Sigmoid colon (tissue), 7 donors: ENCODE data around the gene RPF1. TPM values are rescaled to one million over a fixed set of nuclear protein-coding genes. Genes with fewer than 3 reads are reported as not detected.
"Not testable (repeated sequence)": the region's sequence is repeated elsewhere in the genome, so short reads cannot be mapped to it uniquely, and the experiment has no call there.

ENCODE experiments used
- DNase-seq: peaks from one replicate; pipeline ENCODE4 v3.0.0-alpha.2; 2019
- H3K27ac ChIP-seq, 4 donors: fragments of 200-600 bp; sonication (generic); one replicate each; pipeline ENCODE4 v1.5.1; 2016 to 2019; ENCODE audit warnings: mild to moderate bottlenecking in 1 of 4
- H3K27me3 ChIP-seq, 3 donors: fragments of 200-600 bp; sonication (generic); one replicate each; pipeline ENCODE4 v1.5.1; 2019; ENCODE audit warnings: mild to moderate bottlenecking in 1 of 3
- H3K36me3 ChIP-seq, 4 donors: fragments of 200-600 bp; sonication (generic); one replicate each; pipeline ENCODE4 v1.5.1; 2016 to 2019
- H3K4me1 ChIP-seq, 4 donors: fragments of 200-600 bp; sonication (generic); one replicate each; pipeline ENCODE4 v1.5.1; 2017 to 2019
- H3K4me3 ChIP-seq, 4 donors: fragments of 200-600 bp; sonication (generic); one replicate each; pipeline ENCODE4 v1.5.1; 2017 to 2019; ENCODE audit warnings: mild to moderate bottlenecking in 2 of 4, moderate library complexity in 1 of 4
- H3K9me3 ChIP-seq, 4 donors: fragments of 200-600 bp in 3 of 4; sonication (generic) in 3 of 4; one replicate each; pipeline versions ENCODE4 v1.5.1 to v1.6.1; 2013 to 2019
- EP300 ChIP-seq, 4 donors: sonication (generic); formaldehyde crosslinking; IDR thresholded peaks; one replicate each; pipeline ENCODE4 v1.6.1; 2017; ENCODE audit warnings: antibody characterized with exemption in 4 of 4
- POLR2A ChIP-seq, 2 donors: fragments of 450-650 bp; IDR thresholded peaks; one replicate each; pipeline ENCODE4 v1.6.1; 2016; ENCODE audit warnings: antibody characterized with exemption in 2 of 2, mild to moderate bottlenecking in 2 of 2, moderate library complexity in 2 of 2
- POLR2AphosphoS5 ChIP-seq, 4 donors: sonication (generic); formaldehyde crosslinking; IDR thresholded peaks; one replicate each; pipeline ENCODE4 v1.6.1; 2017; ENCODE audit warnings: antibody characterized with exemption in 4 of 4
- WGBS, 2 donors: extraction: QIAGEN DNeasy Blood & Tissue Kit; methylation state at CpG; one replicate each; pipeline ENCODE4 v1.1.7; 2013; 5-methylcytosine and 5-hydroxymethylcytosine counted together
- intact Hi-C: fragments of 100-400 bp; cut with DNase I; formaldehyde crosslinking; loops from one replicate; pipeline ENCODE4 v1.15.1; 2023
- polyA plus RNA-seq, 3 donors: library from polyadenylated mRNA; stranded (reverse); fragments of 200-250 nt; gene quantifications; one replicate each; pipeline ENCODE4 v1.2.3, GENCODE V29; 2013
- total RNA-seq, 4 donors: library from RNA; depleted of rRNA; stranded (reverse); fragments of >200 nt; gene quantifications; one replicate each; pipeline ENCODE4 v1.1.0, GENCODE V29; 2016
- TF ChIP-seq, protein P1 (sequence below), 4 experiments: fragments of 450-650 bp in 3 of 4; fragments of 200-600 bp in 1 of 4; IDR thresholded peaks; one replicate each; pipeline ENCODE4 v1.5.1; 2016 to 2019; ENCODE audit warnings: antibody characterized with exemption in 4 of 4, mild to moderate bottlenecking in 3 of 4, moderate library complexity in 2 of 4
- donor health status: healthy with polysubstance abuse.
- donor health status: Bipolar disorder and iron deficiency.
- donor health status: healthy.

Gene RPF1
- total and polyA plus RNA-seq, 7 donors = 30.7 to 66.5 (median 42.1) TPM

DNA sequence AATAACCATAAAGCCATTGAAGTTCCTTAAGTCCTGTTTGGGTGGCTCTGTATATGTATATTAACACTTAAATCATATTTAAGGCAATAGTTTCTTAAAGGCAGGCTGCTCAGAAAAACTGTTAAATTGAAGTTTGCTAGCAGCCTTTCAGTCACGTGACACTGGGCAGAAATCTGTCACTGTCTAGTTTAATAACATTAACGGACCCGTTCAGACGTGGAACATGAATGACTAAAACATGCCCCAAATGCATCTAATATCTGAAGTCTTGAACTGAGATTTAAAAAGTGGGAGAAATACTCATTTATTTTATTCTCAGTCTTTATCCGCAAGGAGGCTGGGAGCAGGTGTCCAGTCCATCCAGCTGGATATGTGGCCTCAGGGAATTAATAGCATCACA lies 23.9 kb downstream of the RPF1 start:
- TF ChIP-seq EP300 (IDR thresholded peaks at IDR 0.05) (no peak), POLR2AphosphoS5 (IDR thresholded peaks at IDR 0.05) (no peak), POLR2A (IDR thresholded peaks at IDR 0.05) (no peak)
- DNase-seq = no peak
- H3K36me3 ChIP-seq = peaks cover 0 to 39% (median 2%) of the 10 kb centered on the region in 4 donors
- H3K4me1 ChIP-seq = peaks cover 0 to 77% (median 51%) of the 10 kb centered on the region in 4 donors
- no peak overlapping the region for H3K4me3 ChIP-seq
- intact Hi-C loops = no loop called here
- WGBS, 2 donors = 70 to 71% methylated on average over 5 of the region's 5 CpGs
- no peak overlapping the region for H3K27ac ChIP-seq
- no peaks in the 10 kb centered on the region for H3K27me3 ChIP-seq
- H3K9me3 ChIP-seq = no peaks in the 10 kb centered on the region

DNA sequence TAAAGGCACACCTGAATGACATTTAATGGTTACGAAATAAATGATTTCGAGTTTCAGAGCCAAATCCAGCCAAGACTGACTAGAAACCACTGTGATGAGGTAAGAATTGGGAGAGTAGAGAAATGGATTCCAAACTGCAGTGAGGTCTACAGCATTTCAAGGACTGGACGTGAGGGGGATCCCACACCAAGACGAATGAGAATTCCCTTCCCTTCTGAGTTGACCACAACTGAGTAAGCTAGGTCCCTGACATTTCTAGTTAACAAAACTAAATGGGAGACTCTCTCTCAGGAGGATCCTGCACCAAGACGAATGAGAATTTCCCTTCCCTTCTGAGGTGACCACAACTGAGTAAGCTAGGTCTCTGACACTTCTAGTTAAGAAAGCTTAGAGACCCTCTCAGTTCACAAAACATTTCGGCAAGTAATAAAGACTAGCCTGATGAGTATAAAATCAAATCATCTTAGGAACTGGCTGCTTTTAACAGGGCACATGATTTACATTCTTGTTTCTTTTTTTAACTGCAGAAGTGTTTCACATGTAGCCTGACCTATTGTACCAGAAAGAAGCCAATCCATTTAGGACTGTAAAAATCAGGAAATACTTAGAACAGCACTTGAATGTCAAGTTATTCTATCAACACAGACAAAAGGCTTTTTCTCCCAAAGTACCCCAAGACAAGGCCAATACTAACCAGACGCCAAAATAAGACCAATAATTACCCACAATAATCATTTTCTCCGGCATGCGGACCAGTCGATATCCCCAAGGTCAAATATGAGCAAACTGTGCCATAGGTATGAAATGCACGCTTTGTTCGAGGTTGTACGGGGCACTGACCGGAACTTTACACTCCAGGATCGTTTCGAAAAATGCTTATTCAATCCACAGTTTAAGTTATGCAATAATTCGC lies 25.8 kb downstream of the RPF1 start:
- Histone ChIP-seq H3K27me3 (no peaks in the 10 kb centered on the region), H3K4me3 (peak overlapping the region; percentile 71 to 79 (median 78)), H3K27ac (peak overlapping the region; percentile 92 to 97 (median 96)), H3K36me3 (peaks cover 0 to 20% (median 0%) of the 10 kb centered on the region in 4 donors), H3K9me3 (no peaks in the 10 kb centered on the region), H3K4me1 (peaks cover 0 to 63% (median 41%) of the 10 kb centered on the region in 4 donors)
- no peak for TF ChIP-seq POLR2A (IDR thresholded peaks at IDR 0.05)
- WGBS, 2 donors = 3 to 8% methylated on average over 17 of the region's 17 CpGs
- DNase-seq = no peak
- intact Hi-C loops = loop anchor here (1.0 to 2.0 kb wide), 2 partner anchors 26 to 99 kb away; partner anchors contain the start of gene RPF1

DNA sequence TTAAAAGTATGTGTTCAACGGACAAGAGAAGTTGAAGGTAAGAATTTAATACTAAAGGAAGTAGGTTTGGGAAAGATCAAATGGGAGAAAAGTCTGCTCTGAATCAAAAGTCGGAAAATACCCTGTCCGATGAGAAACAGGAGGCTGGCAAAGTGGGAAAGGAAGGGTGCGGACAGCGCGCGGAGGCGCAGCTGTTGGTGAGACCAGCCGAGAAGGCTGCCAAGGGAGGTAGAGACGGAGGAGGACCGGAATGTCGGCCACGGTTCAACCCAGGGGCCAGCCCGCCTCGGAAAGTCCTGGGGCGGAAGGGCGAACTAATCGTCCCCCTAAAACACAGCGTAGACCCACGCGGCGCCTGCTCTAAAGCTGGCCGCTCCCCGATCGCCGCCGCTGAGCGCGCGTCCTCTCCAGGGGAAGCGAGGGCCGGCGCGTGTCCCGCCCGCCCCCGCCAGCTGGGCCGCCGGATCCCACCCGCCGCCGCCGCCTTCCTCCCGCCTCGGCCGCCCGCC lies 26.5 kb downstream of the RPF1 start:
- DNase-seq = peak; percentile 85
- WGBS, 2 donors = 0% methylated on average over 47 of the region's 47 CpGs
- H3K9me3 ChIP-seq = no peaks in the 10 kb centered on the region
- no peaks in the 10 kb centered on the region for H3K27me3 ChIP-seq
- peak; percentile 2 to 41 (median 4) for TF ChIP-seq POLR2AphosphoS5 (IDR thresholded peaks at IDR 0.05)
- TF ChIP-seq, protein P1, sequence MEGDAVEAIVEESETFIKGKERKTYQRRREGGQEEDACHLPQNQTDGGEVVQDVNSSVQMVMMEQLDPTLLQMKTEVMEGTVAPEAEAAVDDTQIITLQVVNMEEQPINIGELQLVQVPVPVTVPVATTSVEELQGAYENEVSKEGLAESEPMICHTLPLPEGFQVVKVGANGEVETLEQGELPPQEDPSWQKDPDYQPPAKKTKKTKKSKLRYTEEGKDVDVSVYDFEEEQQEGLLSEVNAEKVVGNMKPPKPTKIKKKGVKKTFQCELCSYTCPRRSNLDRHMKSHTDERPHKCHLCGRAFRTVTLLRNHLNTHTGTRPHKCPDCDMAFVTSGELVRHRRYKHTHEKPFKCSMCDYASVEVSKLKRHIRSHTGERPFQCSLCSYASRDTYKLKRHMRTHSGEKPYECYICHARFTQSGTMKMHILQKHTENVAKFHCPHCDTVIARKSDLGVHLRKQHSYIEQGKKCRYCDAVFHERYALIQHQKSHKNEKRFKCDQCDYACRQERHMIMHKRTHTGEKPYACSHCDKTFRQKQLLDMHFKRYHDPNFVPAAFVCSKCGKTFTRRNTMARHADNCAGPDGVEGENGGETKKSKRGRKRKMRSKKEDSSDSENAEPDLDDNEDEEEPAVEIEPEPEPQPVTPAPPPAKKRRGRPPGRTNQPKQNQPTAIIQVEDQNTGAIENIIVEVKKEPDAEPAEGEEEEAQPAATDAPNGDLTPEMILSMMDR (IDR thresholded peaks at IDR 0.05) = no peak
- intact Hi-C loops = loop anchor here (1.0 to 2.0 kb wide), 5 partner anchors 27 to 185 kb away; partner anchors contain the start of genes CTBS, RPF1 and SSX2IP
- peaks cover 0 to 56% (median 38%) of the 10 kb centered on the region in 4 donors for H3K4me1 ChIP-seq
- peak overlapping the region; percentile 71 to 79 (median 78) for H3K4me3 ChIP-seq
- peaks cover 0 to 13% (median 0%) of the 10 kb centered on the region in 4 donors for H3K36me3 ChIP-seq
- H3K27ac ChIP-seq = peak overlapping the region; percentile 92 to 97 (median 96)

DNA sequence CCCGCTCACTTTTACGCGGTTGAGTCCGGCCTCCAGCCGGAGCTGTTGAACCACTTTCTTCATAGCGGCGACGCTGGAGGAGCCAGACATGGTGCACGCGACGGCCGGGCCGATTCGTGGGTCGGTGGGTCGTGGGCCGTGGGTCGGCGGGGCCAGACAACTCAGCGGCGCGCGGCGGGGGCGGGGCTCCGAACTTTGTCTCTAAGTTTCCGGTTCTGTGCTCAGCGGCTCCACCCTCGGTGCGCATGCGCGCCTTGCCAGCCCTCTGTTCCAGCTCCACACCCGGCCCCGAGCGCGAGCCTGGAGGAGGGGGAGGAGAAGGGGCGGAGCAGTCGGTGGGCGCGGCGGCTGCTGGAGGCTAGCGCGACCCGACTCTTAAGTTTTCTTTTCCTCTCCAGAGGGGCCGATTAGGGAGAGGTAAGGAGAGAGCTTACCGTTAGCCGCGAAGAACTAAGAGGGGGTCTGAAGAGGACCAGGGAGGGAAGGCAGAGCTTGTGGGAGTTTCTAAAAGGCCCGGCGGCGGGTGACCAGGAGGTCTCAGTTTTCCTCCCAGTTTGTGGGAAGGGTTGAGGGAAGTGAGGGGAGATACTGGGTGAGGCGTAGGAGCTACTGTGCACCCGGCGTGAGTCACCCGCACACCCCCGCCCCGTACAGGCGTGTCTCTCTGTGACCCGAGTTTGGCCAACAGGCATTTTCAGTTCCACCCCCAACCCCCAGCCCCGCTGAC lies 27.1 kb downstream of the RPF1 start, which contains the start of the genes GNG5 and SPATA1:
Gene GNG5, minus strand, starts transcription at position 580 of the 727 bp plus-strand sequence. Its CDS starts 490 bp downstream, at position 90.
Gene SPATA1, plus strand, starts transcription at position 385 of the 727 bp plus-strand sequence. CDS start 9,974 bp downstream, outside the sequence.
- peaks cover 0 to 6% (median 0%) of the 10 kb centered on the region in 4 donors for H3K36me3 ChIP-seq
- peak; percentile 99 for DNase-seq
- H3K4me3 ChIP-seq = peak within 1 kb of the TSS; percentile 71 to 79 (median 78)
- H3K4me1 ChIP-seq = peaks cover 0 to 50% (median 34%) of the 10 kb centered on the region in 4 donors
- H3K27me3 ChIP-seq = no peaks in the 10 kb centered on the region
- intact Hi-C loops = loop anchor here (2.0 kb wide), 3 partner anchors 35 to 185 kb away; partner anchors contain the start of genes CTBS and SSX2IP
- H3K9me3 ChIP-seq = no peaks in the 10 kb centered on the region
- H3K27ac ChIP-seq = peak within 1 kb of the TSS; percentile 92 to 97 (median 96)
- 0 to 1% methylated on average over 60 of the region's 60 CpGs for WGBS, 2 donors
- TF ChIP-seq, protein P1 (IDR thresholded peaks at IDR 0.05) = no peak
- TF ChIP-seq POLR2A (IDR thresholded peaks at IDR 0.05) = peak; percentile 76 to 80
- TF ChIP-seq POLR2AphosphoS5 (IDR thresholded peaks at IDR 0.05) = peak; percentile 83 to 92 (median 91)

DNA sequence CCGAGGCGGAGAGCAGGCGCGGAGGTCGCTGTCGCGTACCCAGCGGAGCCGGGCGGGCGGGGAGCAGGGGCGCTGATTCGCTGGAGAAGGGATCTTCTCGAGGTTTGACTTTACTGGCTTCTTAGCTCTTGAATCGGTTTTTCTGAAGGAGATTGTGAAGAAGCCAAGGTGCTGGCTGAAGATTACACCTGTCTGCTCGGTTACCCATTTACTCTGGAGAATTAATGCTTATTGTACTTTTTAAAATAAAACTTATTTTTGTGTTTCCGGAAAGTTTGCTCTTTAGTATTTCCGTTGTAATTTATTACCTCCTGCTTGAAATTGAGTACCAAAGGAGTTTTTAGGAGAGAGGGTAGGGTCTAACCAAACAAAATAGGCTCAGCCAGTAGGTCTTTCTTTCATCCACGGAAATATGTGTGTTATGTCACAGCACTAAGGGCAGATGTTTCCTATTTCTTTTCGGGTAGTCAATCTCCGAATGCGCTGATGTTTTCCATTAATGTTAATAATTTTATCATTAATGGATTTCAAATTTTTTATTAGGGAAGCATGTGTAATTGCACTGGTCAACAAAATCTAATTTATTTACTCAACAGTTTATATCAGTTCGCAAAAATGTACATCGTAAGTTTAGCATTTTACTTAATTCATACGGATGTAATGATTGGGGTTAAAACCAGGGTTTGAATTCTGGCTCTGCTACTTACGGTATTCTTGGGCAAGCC lies 27.8 kb downstream of the RPF1 start:
- WGBS, 2 donors = 5 to 8% methylated on average over 26 of the region's 26 CpGs

DNA sequence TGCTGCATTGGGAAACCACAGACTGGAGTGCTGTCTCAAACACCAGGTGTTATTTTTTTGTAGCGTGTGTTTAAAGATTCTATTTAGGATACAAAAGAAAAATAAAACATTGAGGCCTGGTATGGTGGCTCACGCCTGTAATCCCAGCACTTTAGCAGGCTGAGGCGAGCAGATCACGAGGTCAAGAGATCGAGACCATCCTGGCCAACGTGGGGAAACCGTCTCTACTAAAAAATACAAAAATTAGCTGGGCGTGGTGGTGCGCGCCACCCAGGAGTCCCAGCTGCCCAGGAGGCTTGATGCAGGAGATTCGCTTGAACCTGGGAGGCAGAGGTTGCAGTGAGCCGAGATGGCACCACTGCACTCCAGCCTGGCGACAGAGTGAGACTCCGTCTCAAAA lies 28.8 kb downstream of the RPF1 start:
- DNase-seq = not testable (repeated sequence)

More for the DNA sequence above, 27.8 kb downstream of the RPF1 start:
- Histone ChIP-seq H3K36me3 (no peaks in the 10 kb centered on the region), H3K4me3 (peak overlapping the region; percentile 71 to 79 (median 78)), H3K27ac (peak overlapping the region; percentile 92 to 97 (median 96)), H3K4me1 (peaks cover 0 to 44% (median 32%) of the 10 kb centered on the region in 4 donors), H3K9me3 (no peaks in the 10 kb centered on the region), H3K27me3 (no peaks in the 10 kb centered on the region)
- no peak for DNase-seq
- TF ChIP-seq POLR2AphosphoS5 (IDR thresholded peaks at IDR 0.05) (no peak), POLR2A (IDR thresholded peaks at IDR 0.05) (no peak)
- TF ChIP-seq, protein P1 (IDR thresholded peaks at IDR 0.05) = no peak
- intact Hi-C loops = loop anchor here (2.0 kb wide), 3 partner anchors 34 to 184 kb away; partner anchors contain the start of genes CTBS and SSX2IP

More for the DNA sequence above, 28.8 kb downstream of the RPF1 start:
- H3K4me3 ChIP-seq, H3K27ac ChIP-seq, H3K36me3 ChIP-seq, H3K27me3 ChIP-seq, H3K9me3 ChIP-seq: not testable (repeated sequence)
- WGBS, 2 donors = 88 to 94% methylated on average over 14 of the region's 14 CpGs
- H3K4me1 ChIP-seq = peaks cover 0 to 35% (median 25%) of the 10 kb centered on the region in 4 donors
- intact Hi-C loops = loop anchor here (2.0 kb wide), 3 partner anchors 33 to 183 kb away; partner anchors contain the start of genes CTBS and SSX2IP
